Epidermal melanocyte (primary cell): Measurements from ENCODE around the gene GATC.
"Not testable (repeated sequence)": the region's sequence is repeated elsewhere in the genome, so short reads cannot be mapped to it uniquely, and the experiment has no call there.

Experiments
- DNase-seq: peaks from one replicate; pipeline ENCODE4 v3.0.0; 2011; ENCODE audit warnings: low spot score; ENCODE audit not compliant: insufficient read length

The GATC gene

GRCh38 chr12:120437735-120438494, 8.3 kb upstream of the GATC start, which contains the start of gene COX6A1:
Gene COX6A1, plus strand, starts transcription at chr12:120438113. Its CDS starts 14 bp downstream, at chr12:120438127.
- DNase-seq = peak; percentile 97

DNA sequence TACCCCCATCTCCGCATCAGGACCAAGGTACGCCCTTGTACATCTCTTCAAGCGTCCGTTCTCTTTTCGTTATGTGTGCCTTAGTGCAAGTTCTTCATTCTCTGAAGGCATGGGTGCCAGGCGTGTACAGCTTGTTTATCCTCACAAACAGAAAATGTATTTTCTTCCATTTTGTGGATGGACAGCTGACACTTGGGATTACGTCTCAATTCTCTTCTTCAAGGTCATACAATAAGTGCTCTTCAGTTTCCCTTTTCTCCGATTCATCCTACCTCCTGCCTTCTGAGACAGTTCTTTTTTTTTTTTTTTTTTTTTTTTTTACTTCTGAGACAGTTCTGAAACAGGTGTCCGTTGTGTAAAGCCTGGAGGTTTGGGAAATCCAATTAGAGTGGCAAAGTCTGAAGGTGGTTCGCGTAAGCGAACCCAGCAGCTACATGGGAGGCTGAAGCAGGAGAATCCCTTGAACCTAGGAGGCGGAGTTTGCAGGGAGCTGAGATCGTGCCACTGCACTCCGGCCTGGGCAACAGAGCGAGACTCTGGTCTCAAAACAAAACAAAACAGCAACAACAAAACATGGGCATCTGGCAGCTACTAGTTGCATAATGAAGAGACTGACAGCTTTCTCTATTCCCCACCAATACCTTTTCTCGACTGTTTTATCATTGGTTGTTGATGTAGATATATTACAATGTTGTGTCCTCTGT, 7.6 kb upstream of the GATC start:
- DNase-seq = no peak

DNA sequence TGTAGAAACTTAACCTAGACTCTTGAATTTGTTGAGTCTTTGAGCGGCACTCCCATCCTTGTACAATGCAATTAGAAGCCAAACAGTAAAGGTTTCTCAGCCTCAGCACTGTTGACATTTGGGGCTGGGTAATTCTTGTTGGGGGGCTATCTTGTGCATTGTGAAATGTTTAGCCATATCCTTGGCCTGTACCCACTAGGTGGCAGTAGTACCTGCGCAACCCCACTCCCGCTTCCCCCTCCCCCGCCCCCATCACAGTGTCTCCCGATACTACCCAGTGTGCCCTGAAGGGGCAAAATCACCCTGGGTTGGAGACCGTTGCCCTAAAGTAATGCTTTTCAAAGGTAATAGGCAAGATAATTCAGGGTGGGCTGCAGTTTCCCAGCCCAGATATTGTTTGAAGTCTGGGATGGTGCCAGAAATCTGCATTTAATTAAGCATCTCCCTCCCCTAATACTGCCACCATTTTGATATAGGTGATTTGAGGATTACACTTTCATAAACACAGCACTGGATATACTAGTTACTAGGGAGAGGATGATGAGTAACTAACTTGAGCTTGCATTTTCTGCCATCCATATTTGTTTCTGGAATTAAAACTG, 6.5 kb upstream of the GATC start:
- peak; percentile 57 for DNase-seq

DNA sequence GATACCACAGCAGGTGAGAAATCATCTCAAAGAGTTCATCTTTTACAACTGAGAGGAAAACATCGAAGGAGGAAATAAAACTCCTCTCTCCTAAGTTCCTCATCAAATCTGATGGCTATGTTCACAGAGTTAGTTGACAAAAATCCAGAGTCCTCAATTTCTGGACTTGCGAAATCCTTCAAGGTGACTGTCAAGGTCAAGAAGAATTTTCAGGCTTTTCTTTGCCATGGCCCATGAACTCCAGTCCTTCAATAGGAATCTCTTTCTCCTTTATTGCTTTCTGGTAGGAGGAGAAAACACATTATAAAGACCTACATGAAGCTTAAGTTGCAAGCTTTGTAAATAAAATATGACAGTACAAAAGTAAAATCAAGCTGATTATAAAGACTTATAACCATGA, 1.6 kb upstream of the GATC start:
- no peak for DNase-seq

DNA sequence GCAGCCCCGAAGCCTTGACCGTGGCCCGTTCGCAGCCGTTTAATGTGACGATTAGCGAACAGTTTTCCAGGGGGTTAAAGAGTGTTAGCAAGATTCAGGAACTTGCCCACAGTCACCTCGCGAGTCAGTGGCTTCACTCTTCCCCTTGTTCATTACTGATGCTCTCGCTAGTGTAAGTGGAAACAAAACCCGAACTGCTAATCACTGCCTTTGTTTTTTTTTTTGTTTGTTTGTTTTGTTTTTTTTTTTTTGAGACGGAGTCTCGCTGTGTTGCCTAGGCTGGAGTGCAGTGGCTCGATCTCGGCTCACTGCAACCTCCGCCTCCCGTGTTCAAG, 567 bp downstream of the GATC start:
- DNase-seq = not testable (repeated sequence)

DNA sequence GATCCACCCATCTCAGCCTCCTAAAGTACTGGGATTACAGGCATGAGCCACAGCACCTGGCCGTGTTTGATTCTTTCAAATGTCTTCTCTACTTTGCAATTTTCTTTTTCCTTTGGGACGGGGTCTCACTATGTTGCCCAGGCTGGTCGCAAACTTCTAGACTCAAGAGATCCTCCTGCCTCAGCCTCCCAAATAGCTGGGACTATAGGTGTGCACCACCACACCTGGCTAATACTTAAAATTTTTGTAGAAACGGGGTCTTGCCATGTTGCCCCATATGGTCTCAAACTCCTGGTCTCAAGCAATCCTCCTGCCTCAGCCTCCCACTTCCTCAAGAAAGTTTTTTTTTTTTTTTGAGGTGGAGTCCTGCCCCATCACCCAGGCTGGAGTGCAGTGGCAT, 1.7 kb downstream of the GATC start:
- DNase-seq = no peak

- not testable (repeated sequence) for DNase-seq
These were observed 6.3 kb downstream of the GATC start for GRCh38 chr12:120452524-120452923.

- DNase-seq = no peak
These were observed 7.0 kb downstream of the GATC start for GRCh38 chr12:120453060-120453750.

DNA sequence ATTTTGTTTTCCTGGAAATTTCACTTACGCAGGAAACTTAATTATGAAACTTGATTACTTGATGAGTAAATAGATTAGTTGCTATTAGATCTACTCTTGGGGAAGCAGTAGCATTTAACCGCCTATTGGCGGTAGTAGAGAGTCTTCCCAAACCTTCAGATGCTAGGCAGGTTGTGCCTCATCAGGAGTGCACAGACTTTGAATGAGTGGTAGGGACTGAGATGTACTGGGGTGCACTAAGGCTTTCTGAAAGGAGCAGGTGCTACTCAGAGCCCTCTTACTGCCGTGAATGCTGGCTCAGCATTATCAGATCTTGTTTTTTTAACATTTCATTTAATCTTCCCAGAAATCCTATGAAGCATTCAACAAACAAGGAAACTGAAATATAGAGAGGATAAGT, 7.7 kb downstream of the GATC start:
- DNase-seq = no peak

DNA sequence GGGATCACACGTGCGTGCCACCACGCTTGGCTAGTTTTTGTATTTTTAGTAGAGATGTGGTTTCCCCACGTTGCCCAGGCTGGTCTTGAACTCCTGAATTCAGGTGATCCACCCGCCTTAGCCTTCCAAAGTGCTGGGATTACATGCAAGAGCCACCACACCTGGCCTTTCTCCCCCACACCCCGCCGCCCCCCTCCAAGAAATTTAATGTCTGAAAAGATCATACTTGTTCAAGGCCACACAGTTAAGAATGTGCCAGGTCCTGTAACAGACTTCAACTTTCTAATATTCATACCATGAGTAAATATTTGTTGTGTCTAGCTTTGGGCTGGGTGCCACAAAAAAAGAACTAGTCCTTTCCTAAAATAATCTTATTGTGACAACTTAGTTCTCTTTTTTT, 9.1 kb downstream of the GATC start:
- DNase-seq = no peak

- no peak for DNase-seq
These were observed 10.9 kb downstream of the GATC start for GRCh38 chr12:120457133-120457532.

DNA sequence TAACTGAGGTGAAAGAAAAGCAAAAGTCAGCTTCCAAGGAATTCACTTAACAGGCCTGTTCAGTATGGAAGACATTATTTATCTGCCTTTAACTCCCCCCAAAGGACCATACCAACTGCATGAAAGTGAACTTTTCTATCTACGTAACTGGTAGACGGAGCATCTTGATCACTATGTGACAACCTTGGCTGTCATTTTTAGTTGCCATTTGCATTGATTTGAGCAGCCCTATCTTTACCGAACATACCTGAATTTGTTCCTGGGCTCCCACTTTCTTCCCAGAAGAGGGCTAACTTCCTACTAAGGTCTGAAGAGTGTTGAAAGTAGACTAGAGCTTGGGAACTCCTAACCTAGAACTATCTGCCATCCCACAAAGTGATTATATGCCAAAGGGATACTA, 13.9 kb downstream of the GATC start:
- DNase-seq = no peak

- no peak for DNase-seq
These were observed 15.9 kb downstream of the GATC start for GRCh38 chr12:120462099-120462640.

DNA sequence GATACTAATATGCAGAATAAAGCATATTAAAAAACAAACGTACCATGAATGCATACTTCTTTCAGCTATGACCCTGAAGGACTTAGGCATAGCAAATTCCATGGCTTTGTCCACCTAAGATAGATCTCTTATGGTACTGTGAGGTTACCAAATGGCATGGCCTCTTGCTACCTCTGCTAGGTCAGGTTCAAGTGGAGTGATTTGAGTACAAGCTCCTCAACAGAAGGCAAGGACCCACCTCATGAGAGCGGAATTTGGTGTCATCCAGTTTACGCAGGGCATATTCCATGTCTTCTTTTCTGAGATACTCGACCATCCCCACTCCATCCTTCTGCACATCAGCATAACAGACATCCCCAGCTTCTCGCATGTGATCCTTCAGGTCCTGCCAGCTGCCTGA, 17.5 kb downstream of the GATC start:
- DNase-seq = no peak

DNA sequence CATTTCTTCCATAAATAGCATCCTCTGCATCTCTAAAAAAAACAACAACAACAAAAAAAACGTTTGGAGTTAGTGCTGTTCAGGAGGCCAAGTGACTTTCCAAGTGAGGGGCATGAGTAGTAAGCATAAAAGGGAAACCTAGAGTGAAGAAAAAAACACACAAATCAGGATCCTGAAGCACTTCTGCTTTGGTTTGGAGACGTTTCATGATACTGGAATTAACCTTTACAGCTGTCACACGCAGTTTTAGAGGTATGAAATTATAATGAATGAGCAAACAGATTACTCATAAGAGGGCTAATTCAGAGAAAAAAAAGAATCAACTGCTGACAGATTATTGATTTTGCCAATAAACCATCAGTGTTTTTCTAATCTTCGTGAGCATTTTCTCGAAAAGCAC, 19.5 kb downstream of the GATC start:
- DNase-seq = no peak

- DNase-seq = no peak
These were observed 20.5 kb downstream of the GATC start for GRCh38 chr12:120466560-120467315.

DNA sequence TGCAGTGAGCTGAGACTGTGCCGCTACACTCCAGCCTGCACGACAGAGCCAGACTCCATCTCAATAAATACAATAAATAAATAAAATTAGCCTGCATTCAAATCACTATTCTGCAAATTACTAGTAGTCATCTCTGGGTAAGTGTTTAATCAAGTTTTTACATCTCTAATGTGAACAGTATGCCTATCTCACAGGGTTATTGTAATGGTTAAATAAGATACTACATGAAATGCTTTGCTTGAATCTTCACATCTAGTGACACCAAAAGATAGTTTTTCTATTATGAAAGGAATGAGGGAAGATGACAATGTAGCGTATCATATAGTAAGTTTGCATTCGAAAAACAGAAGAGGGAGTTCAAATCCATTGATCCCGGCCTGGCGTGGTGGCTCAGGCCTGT, 21.2 kb downstream of the GATC start:
- no peak for DNase-seq

GRCh38 chr12:120468325-120468820, 22.1 kb downstream of the GATC start:
- peak; percentile 38 for DNase-seq

- DNase-seq = no peak
These were observed 22.7 kb downstream of the GATC start for GRCh38 chr12:120468821-120469449.

DNA sequence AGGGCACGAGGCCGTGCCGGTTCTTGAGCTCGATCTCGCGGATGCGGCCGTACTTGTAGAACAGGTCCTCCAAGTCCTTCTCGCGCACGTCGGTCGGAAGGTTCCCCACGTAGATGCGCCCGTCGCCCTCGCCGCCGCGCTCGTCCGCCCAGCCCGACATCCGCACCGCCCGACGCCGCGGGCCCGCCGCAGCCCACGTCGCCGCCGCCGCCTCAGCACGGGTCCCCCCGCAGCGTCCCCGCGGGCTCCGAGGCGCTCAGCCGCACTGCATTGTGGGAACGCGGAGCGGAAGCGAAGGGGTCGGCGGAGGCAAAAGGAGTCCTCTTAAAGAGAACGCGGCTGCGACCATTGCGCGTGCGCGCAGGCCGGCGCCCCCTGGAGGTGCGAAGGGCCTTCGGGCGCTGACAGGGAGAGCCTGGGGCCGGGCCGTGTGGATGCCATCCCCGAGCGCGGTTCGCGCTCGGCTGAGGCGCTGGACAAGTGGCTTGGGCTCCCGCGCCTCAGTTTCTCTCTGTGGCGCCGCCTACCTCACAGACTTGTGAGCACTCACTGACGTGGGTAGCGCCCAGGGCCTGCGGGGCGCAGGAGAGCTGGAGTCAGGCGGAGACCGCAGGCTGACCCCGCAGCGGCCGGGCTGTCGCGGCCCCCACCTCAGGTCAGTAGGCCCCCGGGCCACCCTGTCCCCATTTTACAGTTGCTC, 23.4 kb downstream of the GATC start, which contains the start of gene SRSF9:
Gene SRSF9, minus strand, starts transcription at position 299 of the 700 bp plus-strand sequence. Its CDS starts 139 bp downstream, at position 160.
- DNase-seq = peak; percentile 98
